B cell (primary cell): ENCODE results near the gene KIAA0753. TPM values are rescaled to one million over a fixed set of nuclear protein-coding genes. Genes with fewer than 3 reads are reported as not detected.
A peak's percentile ranks its signal among the peaks of the same experiment; 100 is the strongest.

Experiments used
- ATAC-seq: fragments of 200-7000 bp; cut with Tn5 transposase; one replicate; pipeline ENCODE4 v1.10.0; 2021; ENCODE audit warnings: low read depth, mild to moderate bottlenecking, moderate number of reproducible peaks, moderate library complexity
- CTCF ChIA-PET: fragments of 350-600 bp; sonication (Branson Sonifier 250); formaldehyde crosslinking; loops from one replicate; lab custom pipeline; 2021; ENCODE audit warnings: antibody characterized with exemption, inconsistent platforms; lab: Charles Lee
- POLR2A ChIA-PET: fragments of 350-600 bp; sonication (Branson Sonifier 250); formaldehyde crosslinking; loops from one replicate; lab custom pipeline; 2021; ENCODE audit warnings: antibody characterized with exemption; lab: Charles Lee
- DNase-seq: peaks from one replicate; pipeline ENCODE4 v3.0.0; 2013
- H2AFZ ChIP-seq: 2 replicates; pipeline ENCODE4 v1.6.1; 2012; ENCODE audit warnings: mild to moderate bottlenecking, low read depth, low read length; ENCODE audit not compliant: insufficient read depth, poor library complexity, severe bottlenecking
- H3K27ac ChIP-seq, 2 donors: 1 replicate in 1 of 2; 2 replicates in 1 of 2; pipeline ENCODE4 v1.5.1; 2012 to 2013; ENCODE audit warnings: low read length in 2 of 2, mild to moderate bottlenecking in 2 of 2, moderate library complexity in 1 of 2
- H3K27me3 ChIP-seq, 4 experiments: fragments of 200-600 bp in 1 of 4; sonication (generic) in 1 of 4; replicated peaks in 1 of 4; 1 replicate in 2 of 4; 2 replicates in 2 of 4; pipeline versions ENCODE4 v1.6.1 to v1.7.0; 2013 to 2016; ENCODE audit warnings: low read length in 3 of 4, mild to moderate bottlenecking in 2 of 4, mixed read lengths in 1 of 4, moderate library complexity in 1 of 4; ENCODE audit not compliant: insufficient read depth in 4 of 4, control insufficient read depth in 3 of 4; ENCODE audit errors: control extremely low read depth in 1 of 4
- H3K36me3 ChIP-seq, 2 experiments: replicated peaks in 1 of 2; 1 replicate in 1 of 2; 2 replicates in 1 of 2; pipeline versions ENCODE4 v1.6.1 to v1.7.1; 2013; ENCODE audit warnings: low read length in 1 of 2; ENCODE audit not compliant: insufficient read depth in 2 of 2, control insufficient read depth in 1 of 2; ENCODE audit errors: control extremely low read depth in 1 of 2, extremely low read depth in 1 of 2
- H3K4me1 ChIP-seq, 2 donors: fragments of 200-600 bp in 1 of 2; sonication (generic) in 1 of 2; 1 replicate in 1 of 2; 2 replicates in 1 of 2; pipeline versions ENCODE4 v1.5.1 to v1.6.1; 2013 to 2017; ENCODE audit warnings: low read length in 2 of 2; ENCODE audit not compliant: control insufficient read depth in 2 of 2, insufficient read depth in 2 of 2
- H3K4me2 ChIP-seq: replicated peaks from 2 replicates; pipeline ENCODE3; 2012; ENCODE audit warnings: mild to moderate bottlenecking, low read depth, low read length; ENCODE audit not compliant: poor library complexity, severe bottlenecking
- H3K4me3 ChIP-seq, 5 experiments: fragments of 200-600 bp in 1 of 5; sonication (generic) in 1 of 5; 1 replicate in 3 of 5; 2 replicates in 2 of 5; pipeline versions ENCODE4 v1.5.1 to v1.7.0; 2011 to 2016; ENCODE audit warnings: low read length in 4 of 5, mild to moderate bottlenecking in 4 of 5, low read depth in 2 of 5, control low read depth in 1 of 5, moderate library complexity in 1 of 5; ENCODE audit not compliant: insufficient read depth in 1 of 5; ENCODE audit errors: control extremely low read depth in 1 of 5, extremely low read depth in 1 of 5
- H3K79me2 ChIP-seq: fragments of 200-600 bp; sonication (generic); one replicate; pipeline ENCODE4 v1.6.0; 2016; ENCODE audit warnings: low read length; ENCODE audit not compliant: control insufficient read depth, insufficient read depth
- H3K9ac ChIP-seq: fragments of 200-600 bp; sonication (generic); 2 replicates; pipeline ENCODE4 v1.6.1; 2017; ENCODE audit warnings: mild to moderate bottlenecking, low read length, moderate library complexity
- H3K9me3 ChIP-seq, 3 donors: one replicate each; pipeline versions ENCODE4 v1.6.1 to v1.7.1; 2013; ENCODE audit warnings: low read length in 2 of 3; ENCODE audit not compliant: control insufficient read depth in 2 of 3, insufficient read depth in 1 of 3; ENCODE audit errors: control extremely low read depth in 1 of 3
- H4K20me1 ChIP-seq: 2 replicates; pipeline ENCODE4 v1.6.0; 2012; ENCODE audit warnings: mild to moderate bottlenecking, low read length; ENCODE audit not compliant: insufficient read depth, control insufficient read depth, poor library complexity, severe bottlenecking
- H3K27ac Mint-ChIP-seq: one replicate; pipeline ENCODE4 v1.8.0; 2021; ENCODE audit warnings: mixed read lengths
- H3K27me3 Mint-ChIP-seq: one replicate; pipeline ENCODE4 v1.8.0; 2021; ENCODE audit warnings: mixed read lengths
- H3K4me1 Mint-ChIP-seq: one replicate; pipeline ENCODE4 v1.8.0; 2021; ENCODE audit warnings: mixed read lengths
- H3K4me3 Mint-ChIP-seq: one replicate; pipeline ENCODE4 v1.8.0; 2021; ENCODE audit warnings: mixed read lengths
- H3K9me3 Mint-ChIP-seq: one replicate; pipeline ENCODE4 v1.8.0; 2022; ENCODE audit warnings: mixed read lengths; ENCODE audit not compliant: insufficient read depth
- EZH2 ChIP-seq: IDR thresholded peaks from 2 replicates; pipeline ENCODE4 v1.6.1; 2012; ENCODE audit warnings: borderline replicate concordance, low read depth, mild to moderate bottlenecking, moderate library complexity, low read length; ENCODE audit not compliant: insufficient read depth, poor library complexity, severe bottlenecking
- WGBS: methylation state at CpG from one replicate; pipeline ENCODE4 v1.1.5; 2013; ENCODE audit warnings: missing lambda C conversion rate; ENCODE audit not compliant: insufficient coverage; 5-methylcytosine and 5-hydroxymethylcytosine counted together
- intact Hi-C: fragments of 100-400 bp; cut with micrococcal nuclease; formaldehyde crosslinking; loops from one replicate; pipeline ENCODE4 v1.10.0; 2022
- polyA plus RNA-seq: library from polyadenylated mRNA; depleted of rRNA; stranded (reverse); fragments of >200 nt; gene quantifications from 2 replicates; pipeline ENCODE4 v1.2.3, GENCODE V29; 2012
- total RNA-seq, 2 donors: library from RNA; stranded (reverse); fragments of 120-200 nt in 1 of 2; gene quantifications; 1 replicate in 1 of 2; 2 replicates in 1 of 2; pipeline versions ENCODE4 v1.2.3 to v1.2.4, GENCODE V29; 2013 to 2022
- TF ChIP-seq, protein P1 (sequence below): fragments of 200-600 bp; IDR thresholded peaks from one replicate; pipeline ENCODE4 v1.8.0; 2022; ENCODE audit warnings: antibody characterized with exemption, mild to moderate bottlenecking

The KIAA0753 gene
- total and polyA plus RNA-seq, 2 donors (not counting 1 experiment from before 2014, with no cell fraction given), result 6.3 to 29.1 TPM

DNA sequence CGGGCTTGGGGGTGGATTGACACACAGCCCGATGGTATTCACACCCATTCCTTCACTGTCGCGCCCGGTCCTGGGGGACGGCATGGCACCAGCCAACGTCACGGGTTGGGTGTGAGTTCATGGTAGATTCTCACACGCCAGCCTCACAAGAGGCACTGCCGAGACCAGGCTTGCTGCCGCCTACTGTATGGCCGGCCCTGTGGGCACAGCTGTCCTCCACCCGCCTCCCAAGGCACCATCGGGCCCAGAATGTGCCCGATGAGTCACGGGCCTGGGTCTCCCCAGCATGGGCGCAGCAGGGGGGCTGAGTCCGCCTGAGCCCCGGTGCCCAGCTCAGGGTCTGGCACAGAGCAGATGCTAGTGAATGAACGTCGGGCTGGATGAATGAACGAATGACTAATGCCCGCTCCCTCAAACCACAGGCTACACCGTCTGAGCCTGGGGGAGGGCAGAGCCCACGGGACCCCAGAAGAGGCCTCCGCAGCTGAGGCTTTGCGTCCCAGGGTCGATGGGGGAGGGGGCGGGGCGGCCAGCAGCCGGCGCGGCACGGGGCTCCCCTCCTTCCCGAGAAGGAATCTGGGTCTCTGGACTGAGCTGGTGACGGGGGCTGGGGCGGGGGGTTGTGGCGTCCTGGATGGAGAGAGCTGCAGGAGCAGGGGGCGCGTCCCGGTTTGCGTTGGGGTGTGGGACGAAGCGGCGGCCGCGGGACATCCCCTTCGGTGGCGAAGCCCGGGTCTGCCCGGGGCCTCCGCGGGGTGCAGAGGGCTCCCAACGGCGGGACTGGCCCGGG is 85.0 kb downstream of the KIAA0753 start:
- ATAC-seq (peak; percentile 50), DNase-seq (peak; percentile 50)
- H3K79me2 ChIP-seq, result no peaks in the 10 kb centered on the region
- H3K4me2 ChIP-seq, result peak overlapping the region; percentile 94
- no peak for TF ChIP-seq EZH2
- TF ChIP-seq, protein P1, sequence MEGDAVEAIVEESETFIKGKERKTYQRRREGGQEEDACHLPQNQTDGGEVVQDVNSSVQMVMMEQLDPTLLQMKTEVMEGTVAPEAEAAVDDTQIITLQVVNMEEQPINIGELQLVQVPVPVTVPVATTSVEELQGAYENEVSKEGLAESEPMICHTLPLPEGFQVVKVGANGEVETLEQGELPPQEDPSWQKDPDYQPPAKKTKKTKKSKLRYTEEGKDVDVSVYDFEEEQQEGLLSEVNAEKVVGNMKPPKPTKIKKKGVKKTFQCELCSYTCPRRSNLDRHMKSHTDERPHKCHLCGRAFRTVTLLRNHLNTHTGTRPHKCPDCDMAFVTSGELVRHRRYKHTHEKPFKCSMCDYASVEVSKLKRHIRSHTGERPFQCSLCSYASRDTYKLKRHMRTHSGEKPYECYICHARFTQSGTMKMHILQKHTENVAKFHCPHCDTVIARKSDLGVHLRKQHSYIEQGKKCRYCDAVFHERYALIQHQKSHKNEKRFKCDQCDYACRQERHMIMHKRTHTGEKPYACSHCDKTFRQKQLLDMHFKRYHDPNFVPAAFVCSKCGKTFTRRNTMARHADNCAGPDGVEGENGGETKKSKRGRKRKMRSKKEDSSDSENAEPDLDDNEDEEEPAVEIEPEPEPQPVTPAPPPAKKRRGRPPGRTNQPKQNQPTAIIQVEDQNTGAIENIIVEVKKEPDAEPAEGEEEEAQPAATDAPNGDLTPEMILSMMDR, result no peak
- no peaks in the 10 kb centered on the region for H4K20me1 ChIP-seq
- H3K27ac ChIP-seq, result no peak overlapping the region
- H3K27ac Mint-ChIP-seq, result no peak overlapping the region
- WGBS, result 2% methylated on average over 54 of the region's 56 CpGs
- H3K4me3 ChIP-seq, result peak overlapping the region in 4 of 5 experiments; percentile 5 to 58 (median 44)
- peak overlapping the region; percentile 90 for H3K4me3 Mint-ChIP-seq
- POLR2A ChIA-PET, result no interaction called here
- CTCF ChIA-PET, result no interaction called here
- peaks cover 0 to 6% (median 0%) of the 10 kb centered on the region in 3 donors for H3K9me3 ChIP-seq
- H3K9me3 Mint-ChIP-seq, result no peaks in the 10 kb centered on the region
- H3K4me1 ChIP-seq, result peaks cover 16 to 20% of the 10 kb centered on the region in 2 donors
- peak overlapping the region; percentile 66 for H3K9ac ChIP-seq
- H2AFZ ChIP-seq, result peak overlapping the region; percentile 55
- intact Hi-C loops, result no loop called here
- H3K4me1 Mint-ChIP-seq, result peaks cover 19% of the 10 kb centered on the region
- no peaks in the 10 kb centered on the region for H3K36me3 ChIP-seq
- H3K27me3 Mint-ChIP-seq, result peaks cover 54% of the 10 kb centered on the region
- peaks cover 0 to 42% (median 21%) of the 10 kb centered on the region in 4 experiments for H3K27me3 ChIP-seq

DNA sequence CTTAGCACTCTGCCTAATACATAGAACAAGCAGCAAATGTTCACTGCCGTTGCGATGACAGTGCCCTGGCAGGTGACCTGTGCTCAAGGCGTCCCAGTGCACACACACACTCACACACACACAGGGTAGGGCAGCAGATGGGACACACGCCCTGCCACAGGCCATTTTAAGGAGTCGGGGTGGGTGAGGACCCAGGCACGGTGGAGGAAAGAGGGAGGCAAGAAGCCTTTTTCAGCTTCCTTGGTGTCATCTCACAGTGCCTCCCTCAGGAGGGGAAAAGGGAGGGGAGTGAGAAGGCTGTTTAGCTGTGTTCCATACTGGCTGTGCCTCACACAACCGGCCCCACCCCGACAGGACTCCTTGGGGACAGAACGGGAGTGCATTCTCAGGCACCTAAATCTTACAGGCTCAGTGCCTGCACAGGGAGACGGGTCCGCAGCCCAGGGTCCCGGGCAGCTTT is 85.6 kb downstream of the KIAA0753 start:
- peak overlapping the region; percentile 90 for H3K4me3 Mint-ChIP-seq
- peak; percentile 20 for DNase-seq
- Histone ChIP-seq H3K79me2 (no peaks in the 10 kb centered on the region), H3K9me3 (peaks cover 0 to 6% (median 0%) of the 10 kb centered on the region in 3 donors), H3K36me3 (no peaks in the 10 kb centered on the region), H3K4me3 (peak overlapping the region in 1 of 5 experiments; percentile 51), H3K4me1 (peaks cover 16 to 20% of the 10 kb centered on the region in 2 donors), H2AFZ (peak overlapping the region; percentile 55), H3K9ac (peak overlapping the region; percentile 66), H3K27me3 (peaks cover 0 to 42% (median 21%) of the 10 kb centered on the region in 4 experiments), H3K27ac (no peak overlapping the region), H3K4me2 (peak overlapping the region; percentile 94), H4K20me1 (no peaks in the 10 kb centered on the region)
- POLR2A ChIA-PET, result no interaction called here
- H3K9me3 Mint-ChIP-seq, result no peaks in the 10 kb centered on the region
- no peak for TF ChIP-seq EZH2
- 29% methylated on average over 10 of the region's 12 CpGs for WGBS
- CTCF ChIA-PET, result no interaction called here
- intact Hi-C loops, result no loop called here
- no peak for ATAC-seq
- H3K27me3 Mint-ChIP-seq, result peaks cover 50% of the 10 kb centered on the region
- H3K27ac Mint-ChIP-seq, result no peak overlapping the region
- peaks cover 19% of the 10 kb centered on the region for H3K4me1 Mint-ChIP-seq
